ENCODE data around the gene MGAT4A.

DNA sequence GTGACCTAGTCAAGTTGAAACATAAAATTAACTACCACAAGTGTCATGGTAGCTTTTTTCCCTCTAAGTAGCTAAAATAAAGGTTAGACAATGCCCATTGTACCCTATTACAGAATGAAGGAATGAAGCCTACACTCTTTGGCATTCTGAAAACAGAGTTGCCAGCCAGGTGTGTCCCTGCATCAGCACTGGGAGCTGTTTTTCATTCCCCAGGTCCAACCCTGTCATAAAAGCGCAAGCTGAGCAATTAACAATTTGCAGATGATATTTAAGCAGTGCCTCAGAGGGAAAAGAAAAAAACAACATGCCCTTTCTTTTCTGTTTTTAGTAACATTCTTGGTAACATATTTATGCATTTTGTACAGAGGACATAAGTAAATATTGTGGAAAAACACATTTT is 46.8 kb upstream of the MGAT4A start:
- TF ChIP-seq, protein P1, sequence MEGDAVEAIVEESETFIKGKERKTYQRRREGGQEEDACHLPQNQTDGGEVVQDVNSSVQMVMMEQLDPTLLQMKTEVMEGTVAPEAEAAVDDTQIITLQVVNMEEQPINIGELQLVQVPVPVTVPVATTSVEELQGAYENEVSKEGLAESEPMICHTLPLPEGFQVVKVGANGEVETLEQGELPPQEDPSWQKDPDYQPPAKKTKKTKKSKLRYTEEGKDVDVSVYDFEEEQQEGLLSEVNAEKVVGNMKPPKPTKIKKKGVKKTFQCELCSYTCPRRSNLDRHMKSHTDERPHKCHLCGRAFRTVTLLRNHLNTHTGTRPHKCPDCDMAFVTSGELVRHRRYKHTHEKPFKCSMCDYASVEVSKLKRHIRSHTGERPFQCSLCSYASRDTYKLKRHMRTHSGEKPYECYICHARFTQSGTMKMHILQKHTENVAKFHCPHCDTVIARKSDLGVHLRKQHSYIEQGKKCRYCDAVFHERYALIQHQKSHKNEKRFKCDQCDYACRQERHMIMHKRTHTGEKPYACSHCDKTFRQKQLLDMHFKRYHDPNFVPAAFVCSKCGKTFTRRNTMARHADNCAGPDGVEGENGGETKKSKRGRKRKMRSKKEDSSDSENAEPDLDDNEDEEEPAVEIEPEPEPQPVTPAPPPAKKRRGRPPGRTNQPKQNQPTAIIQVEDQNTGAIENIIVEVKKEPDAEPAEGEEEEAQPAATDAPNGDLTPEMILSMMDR (IDR thresholded peaks at IDR 0.05): no peak
- TF ChIP-seq POLR2AphosphoS5 (IDR thresholded peaks at IDR 0.05): no peak

All from suprapubic skin (tissue), 3 donors.